ENCODE data around the gene LMAN1L.

The LMAN1L gene

DNA sequence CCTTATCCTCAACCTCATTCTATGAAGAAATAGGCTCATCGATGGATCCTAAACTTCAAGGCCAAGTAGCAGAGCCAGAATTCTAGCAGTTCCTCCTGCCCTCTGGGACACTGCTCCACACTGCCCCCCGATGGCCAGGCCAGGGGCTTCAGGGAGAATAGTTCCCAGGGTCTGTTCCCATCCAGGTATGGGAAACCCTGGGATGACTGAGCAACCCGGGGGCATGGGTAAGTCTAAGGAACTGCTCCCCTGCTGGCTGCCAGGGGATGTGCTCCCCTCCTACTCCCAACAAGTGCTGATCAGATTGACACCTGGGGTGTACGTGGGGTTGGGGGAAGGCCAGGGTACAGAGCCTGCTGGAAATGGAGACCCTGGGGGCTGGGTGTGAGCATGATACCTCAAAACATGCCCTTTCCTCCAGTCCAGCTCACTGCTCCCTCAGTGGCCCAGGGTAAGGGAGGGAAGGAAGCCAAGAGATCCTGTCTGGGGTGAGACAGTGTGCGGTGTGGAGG, 22.7 kb downstream of the LMAN1L start:
- no peak for TF ChIP-seq EZH2phosphoT487 (IDR thresholded peaks at IDR 0.05; ENCODE audit: borderline replicate concordance, low read length)
- TF ChIP-seq, protein P1, sequence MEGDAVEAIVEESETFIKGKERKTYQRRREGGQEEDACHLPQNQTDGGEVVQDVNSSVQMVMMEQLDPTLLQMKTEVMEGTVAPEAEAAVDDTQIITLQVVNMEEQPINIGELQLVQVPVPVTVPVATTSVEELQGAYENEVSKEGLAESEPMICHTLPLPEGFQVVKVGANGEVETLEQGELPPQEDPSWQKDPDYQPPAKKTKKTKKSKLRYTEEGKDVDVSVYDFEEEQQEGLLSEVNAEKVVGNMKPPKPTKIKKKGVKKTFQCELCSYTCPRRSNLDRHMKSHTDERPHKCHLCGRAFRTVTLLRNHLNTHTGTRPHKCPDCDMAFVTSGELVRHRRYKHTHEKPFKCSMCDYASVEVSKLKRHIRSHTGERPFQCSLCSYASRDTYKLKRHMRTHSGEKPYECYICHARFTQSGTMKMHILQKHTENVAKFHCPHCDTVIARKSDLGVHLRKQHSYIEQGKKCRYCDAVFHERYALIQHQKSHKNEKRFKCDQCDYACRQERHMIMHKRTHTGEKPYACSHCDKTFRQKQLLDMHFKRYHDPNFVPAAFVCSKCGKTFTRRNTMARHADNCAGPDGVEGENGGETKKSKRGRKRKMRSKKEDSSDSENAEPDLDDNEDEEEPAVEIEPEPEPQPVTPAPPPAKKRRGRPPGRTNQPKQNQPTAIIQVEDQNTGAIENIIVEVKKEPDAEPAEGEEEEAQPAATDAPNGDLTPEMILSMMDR (IDR thresholded peaks at IDR 0.05; ENCODE audit: low read depth, low read length, poor library complexity, severe bottlenecking) = peak; percentile 97

DNA sequence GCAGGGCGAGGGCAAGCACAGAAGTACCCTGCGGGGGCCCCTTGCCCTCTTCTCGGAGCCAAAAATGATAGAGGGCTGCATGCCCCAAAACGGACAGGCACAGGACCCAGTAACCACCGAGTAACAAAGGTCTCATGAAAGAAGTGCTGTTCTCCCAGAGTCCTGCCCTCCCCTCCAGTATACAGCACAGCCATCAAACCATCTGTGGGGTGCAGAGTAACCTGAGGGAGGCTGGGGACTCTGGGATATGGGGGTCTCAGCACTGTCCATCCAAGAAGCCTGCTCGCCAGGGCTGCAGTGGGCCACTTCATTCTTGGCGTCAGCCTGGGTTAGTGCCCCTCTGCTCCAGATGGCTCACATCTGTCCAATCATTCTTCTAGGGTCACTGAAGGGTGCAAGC, 24.2 kb downstream of the LMAN1L start:
- Histone ChIP-seq H3F3A (ENCODE audit: control insufficient read depth, insufficient read depth) (no peaks in the 10 kb centered on the region), H3K9me3 (ENCODE audit: control insufficient read depth, insufficient read depth, low read length) (no peaks in the 10 kb centered on the region), H3K27ac (ENCODE audit: low read depth, low read length) (no peak overlapping the region), H3K27me3 (ENCODE audit: control insufficient read depth, low read length) (no peaks in the 10 kb centered on the region), H3K36me3 (ENCODE audit: control insufficient read depth, low read length) (peaks cover 3% of the 10 kb centered on the region; the same call in 1 of the 2 replicates), H3K4me2 (ENCODE audit: low read length) (no peak overlapping the region), H4K20me1 (ENCODE audit: control insufficient read depth, insufficient read depth, low read depth, low read length) (0 out of 2 replicates have a peak, but pooled peaks cover under 1% of the 10 kb centered on the region), H3K9me2 (replicated peaks; ENCODE audit: control insufficient read depth, low read length) (no peaks in the 10 kb centered on the region), H3K4me1 (ENCODE audit: control insufficient read depth, low read length) (peaks cover 27% of the 10 kb centered on the region), H3K4me3 (ENCODE audit: low read length) (no peak overlapping the region), H3K79me2 (ENCODE audit: control insufficient read depth, low read length) (no peaks in the 10 kb centered on the region)
- TF ChIP-seq, protein P1 (IDR thresholded peaks at IDR 0.05; ENCODE audit: low read depth, low read length, poor library complexity, severe bottlenecking) = no peak
- no peak for TF ChIP-seq EZH2phosphoT487 (IDR thresholded peaks at IDR 0.05; ENCODE audit: borderline replicate concordance, low read length)

More for the DNA sequence above, 22.7 kb downstream of the LMAN1L start:
- H3K27ac ChIP-seq (ENCODE audit: low read depth, low read length) = no peak overlapping the region
- no peak overlapping the region for H3K4me2 ChIP-seq (ENCODE audit: low read length)
- H3K27me3 ChIP-seq (ENCODE audit: control insufficient read depth, low read length) = no peaks in the 10 kb centered on the region
- H3K79me2 ChIP-seq (ENCODE audit: control insufficient read depth, low read length) = no peaks in the 10 kb centered on the region
- no peaks in the 10 kb centered on the region for H4K20me1 ChIP-seq (ENCODE audit: control insufficient read depth, insufficient read depth, low read depth, low read length)
- H3K9me3 ChIP-seq (ENCODE audit: control insufficient read depth, insufficient read depth, low read length) = no peaks in the 10 kb centered on the region
- H3K36me3 ChIP-seq (ENCODE audit: control insufficient read depth, low read length) = no peaks in the 10 kb centered on the region
- no peaks in the 10 kb centered on the region for H3F3A ChIP-seq (ENCODE audit: control insufficient read depth, insufficient read depth)
- H3K4me1 ChIP-seq (ENCODE audit: control insufficient read depth, low read length) = peaks cover 25% of the 10 kb centered on the region
- H3K9me2 ChIP-seq (replicated peaks; ENCODE audit: control insufficient read depth, low read length) = no peaks in the 10 kb centered on the region
- no peak overlapping the region for H3K4me3 ChIP-seq (ENCODE audit: low read length)

DNA sequence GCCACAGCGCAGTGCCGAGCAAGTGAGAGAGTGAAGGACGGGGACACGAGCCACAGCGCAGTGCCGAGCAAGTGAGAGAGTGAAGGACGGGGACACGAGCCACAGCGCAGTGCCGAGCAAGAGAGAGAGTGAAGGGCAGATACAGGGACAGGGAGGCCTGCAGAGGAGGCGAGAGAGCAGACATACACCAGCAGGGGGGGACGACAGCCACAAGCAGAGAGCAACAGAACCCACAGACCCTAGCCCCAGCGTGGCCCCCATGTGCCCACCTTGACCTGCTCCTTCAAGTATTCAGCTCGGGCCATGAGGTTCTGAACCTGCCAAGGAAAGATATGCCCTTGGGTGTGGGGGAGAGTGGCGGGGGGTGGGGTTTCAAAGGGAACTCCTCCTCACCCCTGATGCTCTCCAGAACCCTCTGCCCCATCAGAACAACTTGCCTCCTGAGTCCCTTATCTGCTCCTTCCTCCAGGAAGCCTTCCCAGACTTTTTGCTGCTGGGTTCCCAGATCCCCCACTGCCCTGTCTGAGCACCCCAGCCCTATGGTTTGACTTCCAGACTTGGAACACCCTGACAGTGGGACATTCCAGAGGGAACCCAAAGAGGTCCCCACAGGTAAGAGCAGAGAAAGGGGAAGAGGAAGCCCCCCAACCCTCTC, 25.0 kb downstream of the LMAN1L start:
- Histone ChIP-seq H3K9me2 (replicated peaks; ENCODE audit: control insufficient read depth, low read length) (no peaks in the 10 kb centered on the region), H3K27me3 (ENCODE audit: control insufficient read depth, low read length) (no peaks in the 10 kb centered on the region), H3K79me2 (ENCODE audit: control insufficient read depth, low read length) (peaks cover 5% of the 10 kb centered on the region; the same call in 1 of the 2 replicates), H3K4me2 (ENCODE audit: low read length) (no peak overlapping the region), H3K27ac (ENCODE audit: low read depth, low read length) (no peak overlapping the region), H3K4me3 (ENCODE audit: low read length) (no peak overlapping the region), H4K20me1 (ENCODE audit: control insufficient read depth, insufficient read depth, low read depth, low read length) (peaks cover 4% of the 10 kb centered on the region; the same call in 1 of the 2 replicates), H3K4me1 (ENCODE audit: control insufficient read depth, low read length) (peaks cover 27% of the 10 kb centered on the region), H3K36me3 (ENCODE audit: control insufficient read depth, low read length) (peaks cover 6% of the 10 kb centered on the region; the same call in 1 of the 2 replicates), H3F3A (ENCODE audit: control insufficient read depth, insufficient read depth) (no peaks in the 10 kb centered on the region), H3K9me3 (ENCODE audit: control insufficient read depth, insufficient read depth, low read length) (no peaks in the 10 kb centered on the region)
- TF ChIP-seq EZH2phosphoT487 (IDR thresholded peaks at IDR 0.05; ENCODE audit: borderline replicate concordance, low read length) = no peak
- TF ChIP-seq, protein P1 (IDR thresholded peaks at IDR 0.05; ENCODE audit: low read depth, low read length, poor library complexity, severe bottlenecking) = no peak

Data from DOHH2 (cell line).